Mesenchymal stem cell (in vitro differentiated cells and primary cell): ENCODE measurements around the gene CA10.

ENCODE experiments used
- DNase-seq: peaks from one replicate; pipeline ENCODE4 v3.0.0-alpha.2; 2013
- H2AFZ ChIP-seq: one replicate; pipeline ENCODE4 v1.6.1; 2013; ENCODE audit warnings: low read depth, mild to moderate bottlenecking, control low read depth, inconsistent platforms, low read length, moderate library complexity
- H2AK5ac ChIP-seq: 2 replicates; pipeline ENCODE4 v1.6.1; 2013; ENCODE audit warnings: low read length, moderate library complexity, mild to moderate bottlenecking, inconsistent platforms; ENCODE audit not compliant: severe bottlenecking
- H2BK120ac ChIP-seq: one replicate; pipeline ENCODE4 v1.6.1; 2013; ENCODE audit warnings: low read depth, mild to moderate bottlenecking, inconsistent platforms, low read length, moderate library complexity
- H2BK12ac ChIP-seq, 2 experiments: one replicate each; pipeline ENCODE4 v1.6.1; 2013; ENCODE audit warnings: inconsistent platforms in 2 of 2, low read length in 2 of 2, mild to moderate bottlenecking in 2 of 2, moderate library complexity in 2 of 2, control low read depth in 1 of 2
- H2BK15ac ChIP-seq: one replicate; pipeline ENCODE4 v1.6.1; 2013; ENCODE audit warnings: mild to moderate bottlenecking, low read depth, inconsistent platforms; ENCODE audit not compliant: poor library complexity, severe bottlenecking
- H2BK5ac ChIP-seq: 2 replicates; pipeline ENCODE4 v1.6.1; 2013; ENCODE audit warnings: low read depth, mild to moderate bottlenecking, low read length, control low read depth, inconsistent platforms; ENCODE audit not compliant: poor library complexity, severe bottlenecking
- H3K14ac ChIP-seq, 2 experiments: one replicate each; pipeline ENCODE4 v1.6.1; 2013; ENCODE audit warnings: inconsistent platforms in 2 of 2, low read length in 2 of 2, control low read depth in 1 of 2, mild to moderate bottlenecking in 1 of 2, moderate library complexity in 1 of 2
- H3K18ac ChIP-seq, 2 experiments: one replicate each; pipeline ENCODE4 v1.6.1; 2013; ENCODE audit warnings: inconsistent platforms in 2 of 2, low read length in 2 of 2, control low read depth in 1 of 2, low read depth in 1 of 2, mild to moderate bottlenecking in 1 of 2
- H3K23ac ChIP-seq, 2 experiments: one replicate each; pipeline ENCODE4 v1.6.1; 2013; ENCODE audit warnings: inconsistent platforms in 2 of 2, low read length in 2 of 2, mild to moderate bottlenecking in 2 of 2, moderate library complexity in 2 of 2, control low read depth in 1 of 2
- H3K27ac ChIP-seq: 2 replicates; pipeline ENCODE4 v1.5.1; 2013; ENCODE audit warnings: mild to moderate bottlenecking, moderate library complexity, low read length, control low read depth, inconsistent platforms; ENCODE audit not compliant: poor library complexity, severe bottlenecking
- H3K27me3 ChIP-seq, 2 experiments: 2 replicates each; pipeline versions ENCODE4 v1.6.1 to v1.7.0; 2013; ENCODE audit warnings: low read length in 2 of 2, mild to moderate bottlenecking in 2 of 2, moderate library complexity in 2 of 2, control low read depth in 1 of 2, inconsistent platforms in 1 of 2; ENCODE audit not compliant: control insufficient read depth in 1 of 2, insufficient read depth in 1 of 2
- H3K36me3 ChIP-seq, 2 experiments: 2 replicates each; pipeline versions ENCODE4 v1.6.1 to v1.7.0; 2013; ENCODE audit warnings: low read length in 2 of 2, control low read depth in 1 of 2, inconsistent platforms in 1 of 2, low read depth in 1 of 2, mild to moderate bottlenecking in 1 of 2; ENCODE audit not compliant: insufficient read depth in 2 of 2, control insufficient read depth in 1 of 2
- H3K4ac ChIP-seq, 2 experiments: one replicate each; pipeline ENCODE4 v1.6.1; 2013; ENCODE audit warnings: inconsistent platforms in 2 of 2, low read length in 2 of 2, mild to moderate bottlenecking in 2 of 2, moderate library complexity in 2 of 2, control low read depth in 1 of 2, low read depth in 1 of 2
- H3K4me1 ChIP-seq: 2 replicates; pipeline ENCODE4 v1.6.1; 2013; ENCODE audit warnings: low read depth, low read length, control low read depth; ENCODE audit not compliant: control insufficient read depth, insufficient read depth
- H3K4me2 ChIP-seq: 2 replicates; pipeline ENCODE4 v1.6.1; 2013; ENCODE audit warnings: low read length, mild to moderate bottlenecking, inconsistent platforms; ENCODE audit not compliant: poor library complexity, severe bottlenecking
- H3K4me3 ChIP-seq, 2 experiments: 2 replicates each; pipeline versions ENCODE4 v1.5.1 to v1.7.0; 2013; ENCODE audit warnings: low read length in 2 of 2, mild to moderate bottlenecking in 2 of 2, control low read depth in 1 of 2, low read depth in 1 of 2; ENCODE audit not compliant: insufficient read depth in 1 of 2
- H3K79me1 ChIP-seq: replicated peaks from 2 replicates; pipeline ENCODE4 v1.6.1; 2013; ENCODE audit warnings: mild to moderate bottlenecking, control low read depth, low read length, inconsistent platforms; ENCODE audit not compliant: poor library complexity, severe bottlenecking
- H3K9ac ChIP-seq: 2 replicates; pipeline ENCODE4 v1.7.0; 2013; ENCODE audit warnings: mild to moderate bottlenecking, low read length, moderate library complexity
- H3K9me3 ChIP-seq: 2 replicates; pipeline ENCODE4 v1.7.0; 2013; ENCODE audit warnings: mild to moderate bottlenecking, low read length; ENCODE audit not compliant: control insufficient read depth
- H4K8ac ChIP-seq: one replicate; pipeline ENCODE4 v1.6.1; 2013; ENCODE audit warnings: inconsistent platforms, mild to moderate bottlenecking, low read length, moderate library complexity
- H4K91ac ChIP-seq: one replicate; pipeline ENCODE4 v1.6.1; 2013; ENCODE audit warnings: mild to moderate bottlenecking, low read length, inconsistent platforms
- WGBS: methylation state at CpG from one replicate; pipeline ENCODE4 v1.1.7; 2013; ENCODE audit warnings: mixed read lengths; 5-methylcytosine and 5-hydroxymethylcytosine counted together

The CA10 gene

DNA sequence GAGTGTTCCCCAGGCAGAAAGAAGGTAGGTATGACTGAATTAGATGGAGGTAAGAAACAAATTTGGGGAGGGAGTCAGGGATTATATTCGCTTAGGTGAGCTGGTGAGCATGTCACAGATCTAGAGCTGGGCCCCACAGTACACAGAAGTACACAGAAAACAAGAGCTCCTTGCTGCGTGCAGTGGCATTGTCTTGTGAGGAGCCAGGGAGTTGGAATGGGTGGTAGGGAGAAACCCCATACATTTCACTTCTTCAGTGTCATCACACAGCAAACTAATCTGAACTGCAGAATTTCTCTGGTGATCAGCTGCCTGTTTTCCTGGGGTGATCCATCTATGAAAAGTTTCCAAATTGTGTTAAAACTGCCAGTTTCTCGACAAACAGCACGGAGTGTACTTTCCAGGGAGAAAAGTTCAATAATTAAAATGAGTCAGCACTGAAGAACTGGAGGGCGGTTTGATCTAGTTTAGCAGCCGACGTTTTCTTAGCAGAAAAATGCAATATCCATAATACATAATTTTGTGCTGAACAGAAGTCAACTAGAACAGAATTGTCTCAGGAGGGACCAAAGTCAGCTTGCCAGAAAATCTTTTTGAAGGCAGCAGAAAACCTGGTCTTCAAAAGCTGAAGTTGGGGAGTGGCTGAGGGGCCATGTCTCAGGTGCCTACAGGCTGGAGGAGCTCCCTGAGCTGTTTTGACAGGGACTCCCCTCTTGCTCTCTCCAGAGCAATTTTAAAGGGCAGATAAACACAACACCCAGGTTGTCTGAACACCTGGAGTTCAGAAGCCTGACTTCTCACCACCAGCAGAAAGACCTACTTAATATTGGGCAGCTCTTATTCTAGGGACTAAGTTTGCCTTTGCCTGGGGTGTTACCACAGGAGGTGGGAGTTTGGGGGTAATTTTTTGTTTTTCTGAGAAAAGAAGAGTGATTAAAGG is 448.6 kb downstream of the CA10 start:
- Histone ChIP-seq H3K4me1 (no peaks in the 10 kb centered on the region), H3K9me3 (no peaks in the 10 kb centered on the region)
- 57% methylated on average over 3 of the region's 7 CpGs for WGBS

DNA sequence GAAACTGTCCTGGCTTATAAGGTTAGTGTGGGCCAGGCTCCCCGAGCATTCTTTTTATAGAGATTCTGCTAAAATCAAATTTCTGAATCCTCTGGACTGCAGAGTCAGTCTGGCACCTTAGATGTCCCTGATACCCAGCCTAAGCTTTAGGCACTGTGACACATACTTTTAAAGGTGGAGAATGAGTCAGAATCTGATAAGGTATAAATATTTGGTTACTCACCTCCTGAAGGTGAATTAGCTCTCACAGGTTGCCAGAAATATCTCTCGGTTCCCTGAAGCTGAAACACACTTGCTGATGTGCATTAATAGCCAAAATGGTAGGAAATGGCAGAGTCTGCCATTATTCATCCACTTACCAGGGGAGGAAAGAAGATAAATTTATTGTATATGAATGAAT is 451.3 kb downstream of the CA10 start:
- Histone ChIP-seq H2BK120ac (no peak overlapping the region), H2AFZ (no peak overlapping the region), H3K4me2 (no peak overlapping the region), H3K9me3 (no peaks in the 10 kb centered on the region), H3K27ac (no peak overlapping the region), H2AK5ac (no peak overlapping the region), H2BK5ac (no peak overlapping the region), H3K23ac (no peak overlapping the region), H3K36me3 (no peaks in the 10 kb centered on the region), H4K91ac (no peak overlapping the region), H2BK15ac (no peak overlapping the region), H3K4me3 (no peak overlapping the region), H3K18ac (no peak overlapping the region), H3K4me1 (no peaks in the 10 kb centered on the region), H3K79me1 (no peaks in the 10 kb centered on the region), H3K4ac (no peak overlapping the region), H4K8ac (no peak overlapping the region), H2BK12ac (no peak overlapping the region), H3K14ac (no peak overlapping the region), H3K9ac (no peak overlapping the region), H3K27me3 (peaks cover 0 to 4% of the 10 kb centered on the region in 2 experiments)
- 87% methylated on average over 2 of the region's 2 CpGs for WGBS
- no peak for DNase-seq

More for the DNA sequence above, 448.6 kb downstream of the CA10 start:
- no peak overlapping the region for H3K4me3 ChIP-seq
- H2AFZ ChIP-seq = no peak overlapping the region
- no peak overlapping the region for H2BK120ac ChIP-seq
- no peak overlapping the region for H4K8ac ChIP-seq
- H3K79me1 ChIP-seq = no peaks in the 10 kb centered on the region
- no peak overlapping the region for H3K27ac ChIP-seq
- no peak overlapping the region for H2BK15ac ChIP-seq
- H2AK5ac ChIP-seq = no peak overlapping the region
- H3K27me3 ChIP-seq = peaks cover 0 to 4% of the 10 kb centered on the region in 2 experiments
- no peak overlapping the region for H4K91ac ChIP-seq
- no peak overlapping the region for H3K14ac ChIP-seq
- H3K18ac ChIP-seq = no peak overlapping the region
- no peak overlapping the region for H3K23ac ChIP-seq
- H2BK5ac ChIP-seq = no peak overlapping the region
- no peak overlapping the region for H2BK12ac ChIP-seq
- H3K9ac ChIP-seq = no peak overlapping the region
- no peak overlapping the region for H3K4me2 ChIP-seq
- H3K4ac ChIP-seq = no peak overlapping the region
- no peaks in the 10 kb centered on the region for H3K36me3 ChIP-seq
- no peak for DNase-seq

- Histone ChIP-seq H3K9me3 (no peaks in the 10 kb centered on the region), H3K18ac (no peak overlapping the region), H2BK5ac (no peak overlapping the region), H4K91ac (no peak overlapping the region), H3K4me2 (no peak overlapping the region), H3K79me1 (no peaks in the 10 kb centered on the region), H3K27ac (no peak overlapping the region), H2AK5ac (no peak overlapping the region), H3K4me1 (no peaks in the 10 kb centered on the region), H3K9ac (no peak overlapping the region), H3K36me3 (no peaks in the 10 kb centered on the region), H3K4me3 (no peak overlapping the region), H2BK120ac (no peak overlapping the region), H4K8ac (no peak overlapping the region), H2BK15ac (no peak overlapping the region), H3K14ac (no peak overlapping the region), H3K23ac (no peak overlapping the region), H3K27me3 (peaks cover 0 to 4% of the 10 kb centered on the region in 2 experiments), H2AFZ (no peak overlapping the region), H3K4ac (no peak overlapping the region), H2BK12ac (no peak overlapping the region)
- 90% methylated on average over 1 of the region's 1 CpG for WGBS
- no peak for DNase-seq
Observed at GRCh38 chr17:51706093-51706492, 452.4 kb downstream of the CA10 start.

GRCh38 chr17:51703361-51704341 is 454.9 kb downstream of the CA10 start:
- Histone ChIP-seq H3K4me2 (no peak overlapping the region), H2BK15ac (no peak overlapping the region), H3K79me1 (no peaks in the 10 kb centered on the region), H3K27ac (no peak overlapping the region), H3K4me3 (no peak overlapping the region), H4K8ac (no peak overlapping the region), H2AK5ac (no peak overlapping the region), H3K9ac (no peak overlapping the region), H2BK120ac (no peak overlapping the region), H2AFZ (no peak overlapping the region), H2BK5ac (no peak overlapping the region), H3K14ac (no peak overlapping the region), H3K27me3 (peaks cover 0 to 4% of the 10 kb centered on the region in 2 experiments), H3K4me1 (no peaks in the 10 kb centered on the region), H3K9me3 (no peaks in the 10 kb centered on the region), H4K91ac (no peak overlapping the region), H3K18ac (no peak overlapping the region), H2BK12ac (no peak overlapping the region), H3K36me3 (no peaks in the 10 kb centered on the region), H3K4ac (no peak overlapping the region), H3K23ac (no peak overlapping the region)
- no peak for DNase-seq
- 81% methylated on average over 7 of the region's 8 CpGs for WGBS
